GM12878 (cell line): Measurements from ENCODE around the gene ZER1. TPM values are rescaled to one million over a fixed set of nuclear protein-coding genes. Genes with fewer than 3 reads are reported as not detected.
A peak's percentile ranks its signal among the peaks of the same experiment; 100 is the strongest.

Experiments used
- CHD1 ChIP-seq: IDR thresholded peaks from 2 replicates; pipeline ENCODE4 v1.6.1; 2012; ENCODE audit warnings: low read depth, low read length, improper control_type of control experiment
- CREB1 ChIP-seq: IDR thresholded peaks from 2 replicates; pipeline ENCODE4 v1.6.1; 2012; ENCODE audit warnings: low read depth, mild to moderate bottlenecking, inconsistent platforms
- CREM ChIP-seq: IDR thresholded peaks from 2 replicates; pipeline ENCODE4 v1.6.1; 2014; ENCODE audit warnings: antibody characterized with exemption, low read depth
- EP300 ChIP-seq, 2 experiments: fragments of 150-350 bp in 1 of 2; IDR thresholded peaks; 2 replicates each; pipeline ENCODE4 v1.6.1; 2011 to 2012; ENCODE audit warnings: low read depth in 2 of 2, low read length in 2 of 2, borderline replicate concordance in 1 of 2, improper control_type of control experiment in 1 of 2, inconsistent platforms in 1 of 2; ENCODE audit not compliant: control insufficient read depth in 1 of 2
- ESRRA ChIP-seq: IDR thresholded peaks from 2 replicates; pipeline ENCODE4 v1.6.1; 2012; ENCODE audit warnings: mild to moderate bottlenecking, low read length, improper control_type of control experiment
- FOXM1 ChIP-seq: IDR thresholded peaks from 2 replicates; pipeline ENCODE4 v1.6.1; 2012; ENCODE audit warnings: low read depth, mild to moderate bottlenecking, inconsistent platforms, low read length, moderate library complexity
- HSF1 ChIP-seq: fragments of 150-350 bp; IDR thresholded peaks from 2 replicates; pipeline ENCODE4 v1.6.1; 2014; ENCODE audit warnings: mild to moderate bottlenecking, low read depth, low read length
- IRF5 ChIP-seq: fragments of 450-650 bp; IDR thresholded peaks from 2 replicates; pipeline ENCODE4 v1.6.1; 2017; ENCODE audit warnings: borderline replicate concordance
- JUND ChIP-seq: IDR thresholded peaks from 2 replicates; pipeline ENCODE4 v1.6.1; 2012; ENCODE audit warnings: low read depth, mild to moderate bottlenecking, low read length, improper control_type of control experiment, moderate library complexity
- MTA3 ChIP-seq: IDR thresholded peaks from 2 replicates; pipeline ENCODE4 v1.6.1; 2012; ENCODE audit warnings: low read length, inconsistent platforms, borderline replicate concordance
- NBN ChIP-seq: fragments of 450-650 bp; IDR thresholded peaks from 2 replicates; pipeline ENCODE4 v1.6.1; 2016
- NR2C2 ChIP-seq: IDR thresholded peaks from 2 replicates; pipeline ENCODE4 v1.6.1; 2011; ENCODE audit warnings: borderline replicate concordance, low read depth; ENCODE audit not compliant: control insufficient read depth, insufficient read length
- POU2F2 ChIP-seq: IDR thresholded peaks from 3 replicates; pipeline ENCODE4 v1.6.1; 2011; ENCODE audit warnings: low read depth, mild to moderate bottlenecking, low read length, borderline replicate concordance
- RFX5 ChIP-seq: IDR thresholded peaks from 2 replicates; pipeline ENCODE4 v1.6.1; 2011; ENCODE audit warnings: low read depth, low read length, improper control_type of control experiment
- RUNX3 ChIP-seq: IDR thresholded peaks from 2 replicates; pipeline ENCODE4 v1.6.1; 2012; ENCODE audit warnings: low read length, inconsistent platforms
- SMAD5 ChIP-seq: IDR thresholded peaks from 2 replicates; pipeline ENCODE4 v1.6.1; 2016; ENCODE audit warnings: antibody characterized with exemption, low read depth
- SREBF2 ChIP-seq: IDR thresholded peaks from 2 replicates; pipeline ENCODE4 v1.6.1; 2012; ENCODE audit warnings: mild to moderate bottlenecking, low read length
- TARDBP ChIP-seq: IDR thresholded peaks from 2 replicates; pipeline ENCODE4 v1.6.1; 2016; ENCODE audit warnings: borderline replicate concordance
- ZNF687 ChIP-seq: fragments of 450-650 bp; IDR thresholded peaks from 2 replicates; pipeline ENCODE4 v1.6.1; 2017; ENCODE audit warnings: mild to moderate bottlenecking, moderate library complexity
- polyA plus RNA-seq, 11 experiments: library from polyadenylated mRNA; depleted of rRNA in 4 of 11; unstranded in 6 of 11; stranded (reverse) in 5 of 11; fragments of >200 nt; fragmentation: Nextera tagmentation in 4 of 11; fragmentation: Illumina TruSeq in 1 of 11; extraction: Ambion mirVana in 4 of 11; extraction: Trizol in 1 of 11; gene quantifications; 1 replicate in 1 of 11; 2 replicates in 10 of 11; pipeline versions ENCODE4 v1.2.1 to v1.2.3, GENCODE V29; 2011 to 2016; ENCODE audit warnings: inconsistent platforms in 2 of 11, missing spikeins in 2 of 11, low read depth in 1 of 11
- total RNA-seq, 4 experiments: library from RNA; depleted of rRNA in 3 of 4; stranded (reverse); fragments of >200 nt in 3 of 4; fragmentation: Illumina TruSeq in 1 of 4; extraction: Trizol in 1 of 4; gene quantifications; 2 replicates each; pipeline versions ENCODE4 v1.2.1 to v1.2.3, GENCODE V29; 2013 to 2021
- TF ChIP-seq, protein P1 (sequence below): fragments of 450-650 bp; IDR thresholded peaks from 2 replicates; pipeline ENCODE4 v1.6.1; 2016; ENCODE audit warnings: mild to moderate bottlenecking, moderate library complexity, borderline replicate concordance

ZER1 gene
- total and polyA plus RNA-seq, 10 of the 15 experiments (the other 5 are each of a cell fraction or from before 2014, with no cell fraction given), result 0.32 to 16.9 (median 7.9) TPM

- TF ChIP-seq IRF5 (no peak), RFX5 (no peak), ESRRA (no peak), POU2F2 (no peak), NR2C2 (no peak), TARDBP (no peak), CREM (no peak), EP300 (IDR thresholded peaks at IDR 0.05; ENCODE audit: borderline replicate concordance in 1 of 2, control insufficient read depth in 1 of 2, low read depth in 2 of 2, low read length in 2 of 2) (no peak), JUND (no peak), ZNF687 (peak; percentile 67), RUNX3 (no peak), FOXM1 (no peak), MTA3 (no peak), CHD1 (no peak), CREB1 (no peak), HSF1 (no peak), SREBF2 (no peak), SMAD5 (no peak), NBN (no peak)
- TF ChIP-seq, protein P1, sequence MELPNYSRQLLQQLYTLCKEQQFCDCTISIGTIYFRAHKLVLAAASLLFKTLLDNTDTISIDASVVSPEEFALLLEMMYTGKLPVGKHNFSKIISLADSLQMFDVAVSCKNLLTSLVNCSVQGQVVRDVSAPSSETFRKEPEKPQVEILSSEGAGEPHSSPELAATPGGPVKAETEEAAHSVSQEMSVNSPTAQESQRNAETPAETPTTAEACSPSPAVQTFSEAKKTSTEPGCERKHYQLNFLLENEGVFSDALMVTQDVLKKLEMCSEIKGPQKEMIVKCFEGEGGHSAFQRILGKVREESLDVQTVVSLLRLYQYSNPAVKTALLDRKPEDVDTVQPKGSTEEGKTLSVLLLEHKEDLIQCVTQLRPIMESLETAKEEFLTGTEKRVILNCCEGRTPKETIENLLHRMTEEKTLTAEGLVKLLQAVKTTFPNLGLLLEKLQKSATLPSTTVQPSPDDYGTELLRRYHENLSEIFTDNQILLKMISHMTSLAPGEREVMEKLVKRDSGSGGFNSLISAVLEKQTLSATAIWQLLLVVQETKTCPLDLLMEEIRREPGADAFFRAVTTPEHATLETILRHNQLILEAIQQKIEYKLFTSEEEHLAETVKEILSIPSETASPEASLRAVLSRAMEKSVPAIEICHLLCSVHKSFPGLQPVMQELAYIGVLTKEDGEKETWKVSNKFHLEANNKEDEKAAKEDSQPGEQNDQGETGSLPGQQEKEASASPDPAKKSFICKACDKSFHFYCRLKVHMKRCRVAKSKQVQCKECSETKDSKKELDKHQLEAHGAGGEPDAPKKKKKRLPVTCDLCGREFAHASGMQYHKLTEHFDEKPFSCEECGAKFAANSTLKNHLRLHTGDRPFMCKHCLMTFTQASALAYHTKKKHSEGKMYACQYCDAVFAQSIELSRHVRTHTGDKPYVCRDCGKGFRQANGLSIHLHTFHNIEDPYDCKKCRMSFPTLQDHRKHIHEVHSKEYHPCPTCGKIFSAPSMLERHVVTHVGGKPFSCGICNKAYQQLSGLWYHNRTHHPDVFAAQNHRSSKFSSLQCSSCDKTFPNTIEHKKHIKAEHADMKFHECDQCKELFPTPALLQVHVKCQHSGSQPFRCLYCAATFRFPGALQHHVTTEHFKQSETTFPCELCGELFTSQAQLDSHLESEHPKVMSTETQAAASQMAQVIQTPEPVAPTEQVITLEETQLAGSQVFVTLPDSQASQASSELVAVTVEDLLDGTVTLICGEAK, result no peak; the same call in 1 of the 2 replicates
These were observed 83.0 kb downstream of the ZER1 start, which contains the start of gene SET (continued) for GRCh38 chr9:128688501-128689292.
